ENCODE measurements around the gene PEDS1.

DNA sequence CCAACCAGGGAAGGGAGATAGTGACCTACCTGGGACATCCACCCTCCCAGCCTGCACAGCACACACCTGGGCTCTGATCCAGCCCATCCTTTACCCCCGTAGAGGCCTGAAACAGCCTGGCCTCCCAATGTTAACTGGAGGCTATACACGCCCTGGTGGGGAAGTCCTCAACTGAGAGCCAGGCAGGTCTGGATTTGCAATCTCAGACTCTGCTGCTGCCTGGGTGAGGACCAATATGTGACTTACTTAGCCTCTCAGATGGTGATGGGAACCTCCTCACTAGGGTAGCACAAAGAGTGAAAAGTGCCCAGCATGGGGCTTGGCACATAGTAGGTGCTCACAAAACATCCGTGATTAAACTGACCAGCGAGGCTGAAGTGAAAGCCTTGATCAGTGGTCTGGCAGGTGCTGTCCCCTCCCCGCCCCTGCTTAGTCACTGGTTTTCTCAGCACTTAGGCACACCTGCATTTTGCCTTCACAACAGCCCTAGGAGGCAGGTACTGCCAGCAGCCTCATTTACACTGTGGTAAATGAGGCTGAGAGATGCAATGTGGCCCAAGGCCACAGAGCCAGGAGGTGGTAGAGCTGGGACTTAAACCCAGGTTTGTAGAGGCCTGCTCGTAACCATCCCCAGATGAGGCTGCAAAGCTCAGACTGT lies 12.4 kb downstream of the PEDS1 start:
- TF ChIP-seq POLR2AphosphoS5 (IDR thresholded peaks at IDR 0.05; ENCODE audit: low read depth, low read length) (no peak), POLR2A (IDR thresholded peaks at IDR 0.05; ENCODE audit: low read depth, low read length) (no peak), TAF1 (IDR thresholded peaks at IDR 0.05; ENCODE audit: borderline replicate concordance, low read depth, low read length) (no peak)
